GM18909 (cell line): ENCODE results near the gene NOS3.

ENCODE experiments used
- ATAC-seq: cut with Tn5 transposase; IDR thresholded peaks from one replicate; pipeline ENCODE4 v1.9.1; 2021; ENCODE audit warnings: mild to moderate bottlenecking; ENCODE audit not compliant: unreplicated experiment, poor library complexity

NOS3 gene

GRCh38 chr7:150951521-150951920, 39.3 kb upstream of the NOS3 start:
- ATAC-seq, result no peak

GRCh38 chr7:150952331-150953050, 38.3 kb upstream of the NOS3 start:
- ATAC-seq, result no peak

- no peak for ATAC-seq
Observed at GRCh38 chr7:150953061-150953997, 37.5 kb upstream of the NOS3 start.

- no peak for ATAC-seq
Observed at GRCh38 chr7:150954201-150954985, 36.4 kb upstream of the NOS3 start.

- no peak for ATAC-seq
Observed at GRCh38 chr7:150954986-150955518, 35.8 kb upstream of the NOS3 start.

GRCh38 chr7:150955519-150956394, 35.1 kb upstream of the NOS3 start:
- ATAC-seq, result no peak

- ATAC-seq, result no peak
Observed at GRCh38 chr7:150956395-150957132, 34.3 kb upstream of the NOS3 start.

GRCh38 chr7:150957133-150958020, 33.4 kb upstream of the NOS3 start:
- ATAC-seq, result no peak

GRCh38 chr7:150958062-150958552, 32.7 kb upstream of the NOS3 start:
- ATAC-seq, result no peak

- no peak for ATAC-seq
Observed at GRCh38 chr7:150958597-150958996, 32.2 kb upstream of the NOS3 start.

GRCh38 chr7:150959081-150959480, 31.7 kb upstream of the NOS3 start:
- no peak for ATAC-seq

GRCh38 chr7:150959739-150960734, 30.8 kb upstream of the NOS3 start:
- ATAC-seq, result no peak

- ATAC-seq, result no peak
Observed at GRCh38 chr7:150961510-150962289, 29.1 kb upstream of the NOS3 start.

- no peak for ATAC-seq
Observed at GRCh38 chr7:150962290-150962552, 28.6 kb upstream of the NOS3 start.

- ATAC-seq, result peak; percentile 76
Observed at GRCh38 chr7:150962553-150963399, 28.0 kb upstream of the NOS3 start.
